ENCODE measurements around the gene SEC24D. TPM values are rescaled to one million over a fixed set of nuclear protein-coding genes. Genes with fewer than 3 reads are reported as not detected.
"Not testable (repeated sequence)": the region's sequence is repeated elsewhere in the genome, so short reads cannot be mapped to it uniquely, and the experiment has no call there.

Gene SEC24D
- 76.6 and 81.7 TPM in 2 replicates for total RNA-seq (2012; rRNA removed)

GRCh38 chr4:118835571-118836300 is at the start of gene SEC24D:
SEC24D (minus strand) TSS chr4:118836126; CDS start chr4:118833696, 2,430 bp downstream.
- peaks cover 28% of the 10 kb centered on the region for H3K36me3 ChIP-seq (ENCODE audit: insufficient read depth, low read length)
- peak within 1 kb of the TSS; percentile 94 for H3K4me2 ChIP-seq (ENCODE audit: low read length)
- no peaks in the 10 kb centered on the region for H3K27me3 ChIP-seq (ENCODE audit: control insufficient read depth, insufficient read depth, low read length)
- no peaks in the 10 kb centered on the region for H3K9me3 ChIP-seq (replicated peaks; ENCODE audit: low read length)
- H3K9ac ChIP-seq (ENCODE audit: low read depth, low read length): peak within 1 kb of the TSS; percentile 98
- H3K4me3 ChIP-seq (ENCODE audit: low read length): peak within 1 kb of the TSS; percentile 85
- peaks cover 24% of the 10 kb centered on the region for H3K4me1 ChIP-seq (ENCODE audit: control insufficient read depth, insufficient read depth, low read length)

- H3K9me3 ChIP-seq (replicated peaks; ENCODE audit: low read length): no peaks in the 10 kb centered on the region
- no peaks in the 10 kb centered on the region for H3K36me3 ChIP-seq (ENCODE audit: insufficient read depth, low read length)
- H3K4me3 ChIP-seq (ENCODE audit: low read length): no peak overlapping the region
- H3K4me1 ChIP-seq (ENCODE audit: control insufficient read depth, insufficient read depth, low read length): peaks cover 6% of the 10 kb centered on the region
- H3K9ac ChIP-seq (ENCODE audit: low read depth, low read length): no peak overlapping the region
- H3K27me3 ChIP-seq (ENCODE audit: control insufficient read depth, insufficient read depth, low read length): no peaks in the 10 kb centered on the region
- no peak overlapping the region for H3K4me2 ChIP-seq (ENCODE audit: low read length)
Observed at GRCh38 chr4:118884716-118885115, 48.8 kb upstream of the SEC24D start.

- H3K9me3 ChIP-seq (replicated peaks; ENCODE audit: low read length): no peaks in the 10 kb centered on the region
- no peak overlapping the region for H3K4me2 ChIP-seq (ENCODE audit: low read length)
- H3K4me3 ChIP-seq (ENCODE audit: low read length): no peak overlapping the region
- H3K36me3 ChIP-seq (ENCODE audit: insufficient read depth, low read length): no peaks in the 10 kb centered on the region
- peaks cover under 1% of the 10 kb centered on the region for H3K4me1 ChIP-seq (ENCODE audit: control insufficient read depth, insufficient read depth, low read length)
- H3K9ac ChIP-seq (ENCODE audit: low read depth, low read length): no peak overlapping the region
- H3K27me3 ChIP-seq (ENCODE audit: control insufficient read depth, insufficient read depth, low read length): no peaks in the 10 kb centered on the region
Observed at GRCh38 chr4:118883861-118884260, 47.9 kb upstream of the SEC24D start.

GRCh38 chr4:118881512-118882146 is 45.7 kb upstream of the SEC24D start:
- Histone ChIP-seq H3K36me3 (ENCODE audit: insufficient read depth, low read length) (no peaks in the 10 kb centered on the region), H3K4me2 (ENCODE audit: low read length) (no peak overlapping the region), H3K4me3 (ENCODE audit: low read length) (no peak overlapping the region), H3K27me3 (ENCODE audit: control insufficient read depth, insufficient read depth, low read length) (no peaks in the 10 kb centered on the region), H3K9ac (ENCODE audit: low read depth, low read length) (no peak overlapping the region), H3K9me3 (replicated peaks; ENCODE audit: low read length) (no peaks in the 10 kb centered on the region), H3K4me1 (ENCODE audit: control insufficient read depth, insufficient read depth, low read length) (no peaks in the 10 kb centered on the region)

- no peaks in the 10 kb centered on the region for H3K27me3 ChIP-seq (ENCODE audit: control insufficient read depth, insufficient read depth, low read length)
Observed at GRCh38 chr4:118879409-118879808, 43.5 kb upstream of the SEC24D start.

GRCh38 chr4:118878507-118878906 is 42.6 kb upstream of the SEC24D start:
- H3K9ac ChIP-seq (ENCODE audit: low read depth, low read length); H3K4me1 ChIP-seq (ENCODE audit: control insufficient read depth, insufficient read depth, low read length): not testable (repeated sequence)

More at GRCh38 chr4:118879409-118879808, 43.5 kb upstream of the SEC24D start:
- Histone ChIP-seq H3K9me3 (replicated peaks; ENCODE audit: low read length) (no peaks in the 10 kb centered on the region), H3K9ac (ENCODE audit: low read depth, low read length) (no peak overlapping the region), H3K4me2 (ENCODE audit: low read length) (no peak overlapping the region), H3K4me3 (ENCODE audit: low read length) (no peak overlapping the region), H3K4me1 (ENCODE audit: control insufficient read depth, insufficient read depth, low read length) (no peaks in the 10 kb centered on the region), H3K36me3 (ENCODE audit: insufficient read depth, low read length) (no peaks in the 10 kb centered on the region)

GRCh38 chr4:118877797-118878196 is 41.9 kb upstream of the SEC24D start:
- Histone ChIP-seq H3K4me1 (ENCODE audit: control insufficient read depth, insufficient read depth, low read length) (no peaks in the 10 kb centered on the region), H3K9me3 (replicated peaks; ENCODE audit: low read length) (no peaks in the 10 kb centered on the region), H3K9ac (ENCODE audit: low read depth, low read length) (no peak overlapping the region), H3K27me3 (ENCODE audit: control insufficient read depth, insufficient read depth, low read length) (no peaks in the 10 kb centered on the region), H3K4me2 (ENCODE audit: low read length) (no peak overlapping the region), H3K36me3 (ENCODE audit: insufficient read depth, low read length) (no peaks in the 10 kb centered on the region), H3K4me3 (ENCODE audit: low read length) (no peak overlapping the region)

More at GRCh38 chr4:118878507-118878906, 42.6 kb upstream of the SEC24D start:
- H3K36me3 ChIP-seq (ENCODE audit: insufficient read depth, low read length); H3K27me3 ChIP-seq (ENCODE audit: control insufficient read depth, insufficient read depth, low read length); H3K4me3 ChIP-seq (ENCODE audit: low read length); H3K9me3 ChIP-seq (replicated peaks; ENCODE audit: low read length); H3K4me2 ChIP-seq (ENCODE audit: low read length): not testable (repeated sequence)

GRCh38 chr4:118872181-118872580 is 36.3 kb upstream of the SEC24D start:
- H3K27me3 ChIP-seq (ENCODE audit: control insufficient read depth, insufficient read depth, low read length): no peaks in the 10 kb centered on the region
- no peaks in the 10 kb centered on the region for H3K9me3 ChIP-seq (replicated peaks; ENCODE audit: low read length)
- H3K4me3 ChIP-seq (ENCODE audit: low read length): no peak overlapping the region
- no peak overlapping the region for H3K4me2 ChIP-seq (ENCODE audit: low read length)
- H3K36me3 ChIP-seq (ENCODE audit: insufficient read depth, low read length): no peaks in the 10 kb centered on the region
- H3K9ac ChIP-seq (ENCODE audit: low read depth, low read length): no peak overlapping the region
- H3K4me1 ChIP-seq (ENCODE audit: control insufficient read depth, insufficient read depth, low read length): no peaks in the 10 kb centered on the region

- H3K9ac ChIP-seq (ENCODE audit: low read depth, low read length): no peak overlapping the region
- no peaks in the 10 kb centered on the region for H3K36me3 ChIP-seq (ENCODE audit: insufficient read depth, low read length)
- H3K4me2 ChIP-seq (ENCODE audit: low read length): no peak overlapping the region
- no peaks in the 10 kb centered on the region for H3K27me3 ChIP-seq (ENCODE audit: control insufficient read depth, insufficient read depth, low read length)
- H3K4me1 ChIP-seq (ENCODE audit: control insufficient read depth, insufficient read depth, low read length): no peaks in the 10 kb centered on the region
- no peaks in the 10 kb centered on the region for H3K9me3 ChIP-seq (replicated peaks; ENCODE audit: low read length)
- no peak overlapping the region for H3K4me3 ChIP-seq (ENCODE audit: low read length)
Observed at GRCh38 chr4:118869808-118870342, 33.9 kb upstream of the SEC24D start.

GRCh38 chr4:118867311-118868067 is 31.6 kb upstream of the SEC24D start:
- Histone ChIP-seq H3K9me3 (replicated peaks; ENCODE audit: low read length) (no peaks in the 10 kb centered on the region), H3K36me3 (ENCODE audit: insufficient read depth, low read length) (no peaks in the 10 kb centered on the region), H3K4me1 (ENCODE audit: control insufficient read depth, insufficient read depth, low read length) (no peaks in the 10 kb centered on the region), H3K4me3 (ENCODE audit: low read length) (no peak overlapping the region), H3K27me3 (ENCODE audit: control insufficient read depth, insufficient read depth, low read length) (no peaks in the 10 kb centered on the region), H3K9ac (ENCODE audit: low read depth, low read length) (no peak overlapping the region), H3K4me2 (ENCODE audit: low read length) (no peak overlapping the region)

GRCh38 chr4:118866442-118866841 is 30.5 kb upstream of the SEC24D start:
- no peaks in the 10 kb centered on the region for H3K36me3 ChIP-seq (ENCODE audit: insufficient read depth, low read length)
- no peak overlapping the region for H3K4me2 ChIP-seq (ENCODE audit: low read length)
- no peaks in the 10 kb centered on the region for H3K27me3 ChIP-seq (ENCODE audit: control insufficient read depth, insufficient read depth, low read length)
- no peaks in the 10 kb centered on the region for H3K9me3 ChIP-seq (replicated peaks; ENCODE audit: low read length)
- H3K4me3 ChIP-seq (ENCODE audit: low read length): no peak overlapping the region
- no peaks in the 10 kb centered on the region for H3K4me1 ChIP-seq (ENCODE audit: control insufficient read depth, insufficient read depth, low read length)
- H3K9ac ChIP-seq (ENCODE audit: low read depth, low read length): no peak overlapping the region

Data from skeletal muscle satellite cell (primary cell).